IMR-90 (cell line): Measurements from ENCODE around the gene UBP1. TPM values are rescaled to one million over a fixed set of nuclear protein-coding genes. Genes with fewer than 3 reads are reported as not detected.

ENCODE experiments used
- ATAC-seq: fragments of 200-7000 bp; cut with Tn5 transposase; 2 replicates; pipeline ENCODE4 v1.9.1; 2020; ENCODE audit warnings: low read depth, mild to moderate bottlenecking, moderate library complexity
- BruUV-seq: library from RNA; stranded (reverse); fragments of 400-500 nt; replicated peaks from 2 replicates; lab custom pipeline; 2021; lab: Mats Ljungman, UMichigan
- CTCF ChIA-PET: fragments of 300-600 bp; formaldehyde crosslinking; extraction: SDS; loops from one replicate; lab custom pipeline; 2021; ENCODE audit warnings: antibody characterized with exemption; lab: Yijun Ruan, JAX
- POLR2A ChIA-PET: fragments of 300-600 bp; sonication (Branson Sonifier 250); formaldehyde crosslinking; loops from one replicate; lab custom pipeline; 2022; ENCODE audit warnings: antibody characterized with exemption; ENCODE audit not compliant: unreplicated experiment; lab: Charles Lee
- DNase-seq: peaks from one replicate; pipeline ENCODE4 v3.0.0; 2013
- H2AFZ ChIP-seq: replicated peaks from 2 replicates; pipeline ENCODE3; 2013; ENCODE audit warnings: low read length, mild to moderate bottlenecking; ENCODE audit not compliant: poor library complexity
- H2AK5ac ChIP-seq: 2 replicates; pipeline ENCODE4 v1.6.1; 2013; ENCODE audit warnings: low read depth, low read length, inconsistent platforms
- H2AK9ac ChIP-seq: replicated peaks from 2 replicates; pipeline ENCODE3; 2013; ENCODE audit warnings: mild to moderate bottlenecking, low read depth, low read length, moderate library complexity; ENCODE audit not compliant: poor library complexity
- H2BK120ac ChIP-seq: 2 replicates; pipeline ENCODE4 v1.6.1; 2013; ENCODE audit warnings: low read depth, low read length, inconsistent platforms
- H2BK15ac ChIP-seq: 3 replicates; pipeline ENCODE4 v1.6.1; 2013; ENCODE audit warnings: low read depth, low read length, inconsistent platforms
- H2BK20ac ChIP-seq: 2 replicates; pipeline ENCODE4 v1.6.1; 2013; ENCODE audit warnings: low read depth, mild to moderate bottlenecking, inconsistent platforms, low read length, moderate library complexity
- H2BK5ac ChIP-seq: 2 replicates; pipeline ENCODE4 v1.6.1; 2013; ENCODE audit warnings: mild to moderate bottlenecking, low read depth, low read length, inconsistent platforms; ENCODE audit not compliant: poor library complexity, severe bottlenecking
- H3K14ac ChIP-seq: replicated peaks from 2 replicates; pipeline ENCODE4 v1.6.1; 2013; ENCODE audit warnings: low read depth, low read length, inconsistent platforms
- H3K18ac ChIP-seq: 2 replicates; pipeline ENCODE4 v1.6.1; 2013; ENCODE audit warnings: low read depth, low read length, control low read depth
- H3K23ac ChIP-seq: 2 replicates; pipeline ENCODE4 v1.6.1; 2013; ENCODE audit warnings: low read depth, low read length, inconsistent platforms
- H3K27ac ChIP-seq: 2 replicates; pipeline ENCODE4 v1.5.1; 2013; ENCODE audit warnings: mild to moderate bottlenecking, control low read depth, low read length; ENCODE audit not compliant: insufficient read depth
- H3K27me3 ChIP-seq: 2 replicates; pipeline ENCODE4 v1.6.1; 2013; ENCODE audit warnings: low read length; ENCODE audit not compliant: control insufficient read depth, insufficient read depth
- H3K36me3 ChIP-seq: 2 replicates; pipeline ENCODE4 v1.6.1; 2013; ENCODE audit warnings: low read length, mixed read lengths; ENCODE audit not compliant: control insufficient read depth, insufficient read depth
- H3K4ac ChIP-seq: 2 replicates; pipeline ENCODE4 v1.6.1; 2013; ENCODE audit warnings: low read depth, low read length, inconsistent platforms
- H3K4me1 ChIP-seq: 2 replicates; pipeline ENCODE4 v1.6.1; 2013; ENCODE audit warnings: low read length, mixed read lengths; ENCODE audit not compliant: control insufficient read depth, insufficient read depth
- H3K4me2 ChIP-seq: 2 replicates; pipeline ENCODE4 v1.6.1; 2013; ENCODE audit warnings: low read depth, mild to moderate bottlenecking, control low read depth, low read length, moderate library complexity
- H3K4me3 ChIP-seq: 2 replicates; pipeline ENCODE4 v1.5.1; 2013; ENCODE audit warnings: low read depth, mild to moderate bottlenecking, control low read depth, low read length, moderate library complexity; ENCODE audit not compliant: insufficient read depth
- H3K56ac ChIP-seq: 2 replicates; pipeline ENCODE4 v1.6.1; 2013; ENCODE audit warnings: low read length, inconsistent platforms; ENCODE audit not compliant: insufficient read depth; ENCODE audit errors: extremely low read depth
- H3K79me1 ChIP-seq, 2 experiments: 2 replicates each; pipeline ENCODE4 v1.6.1; 2013; ENCODE audit warnings: low read length in 2 of 2, inconsistent platforms in 1 of 2, low read depth in 1 of 2
- H3K9ac ChIP-seq: 2 replicates; pipeline ENCODE4 v1.6.1; 2013; ENCODE audit warnings: low read depth, low read length, control low read depth
- H3K9me1 ChIP-seq: 2 replicates; pipeline ENCODE4 v1.6.1; 2013; ENCODE audit warnings: low read length, inconsistent platforms; ENCODE audit not compliant: insufficient read depth
- H3K9me3 ChIP-seq: 2 replicates; pipeline ENCODE4 v1.6.1; 2013; ENCODE audit warnings: low read length; ENCODE audit not compliant: control insufficient read depth, insufficient read depth
- H4K20me1 ChIP-seq: 2 replicates; pipeline ENCODE4 v1.6.1; 2013; ENCODE audit warnings: low read length, inconsistent platforms; ENCODE audit not compliant: insufficient read depth
- H4K5ac ChIP-seq: 2 replicates; pipeline ENCODE4 v1.6.1; 2013; ENCODE audit warnings: mild to moderate bottlenecking, low read depth, low read length, control low read depth
- H4K8ac ChIP-seq, 2 experiments: 2 replicates each; pipeline ENCODE4 v1.6.1; 2013; ENCODE audit warnings: low read depth in 2 of 2, low read length in 2 of 2, control low read depth in 1 of 2, inconsistent platforms in 1 of 2
- H4K91ac ChIP-seq: 2 replicates; pipeline ENCODE4 v1.6.1; 2013; ENCODE audit warnings: low read depth, low read length, inconsistent platforms; ENCODE audit not compliant: insufficient read depth
- BHLHE40 ChIP-seq: fragments of 150-350 bp; IDR thresholded peaks from 2 replicates; pipeline ENCODE4 v1.6.1; 2016; ENCODE audit warnings: mild to moderate bottlenecking, low read depth, low read length
- CEBPB ChIP-seq: IDR thresholded peaks from 2 replicates; pipeline ENCODE4 v1.6.1; 2012; ENCODE audit warnings: low read depth, low read length, improper control_type of control experiment
- CHD1 ChIP-seq: IDR thresholded peaks from 2 replicates; pipeline ENCODE4 v1.6.1; 2012; ENCODE audit warnings: low read depth, low read length, improper control_type of control experiment
- FOS ChIP-seq: fragments of 150-350 bp; IDR thresholded peaks from 2 replicates; pipeline ENCODE4 v1.6.1; 2016; ENCODE audit warnings: low read depth, low read length
- MAZ ChIP-seq: IDR thresholded peaks from 2 replicates; pipeline ENCODE4 v1.6.1; 2012; ENCODE audit warnings: low read depth, mild to moderate bottlenecking, low read length, improper control_type of control experiment, moderate library complexity, borderline replicate concordance
- MXI1 ChIP-seq: IDR thresholded peaks from 2 replicates; pipeline ENCODE4 v1.6.1; 2012; ENCODE audit warnings: low read depth, mild to moderate bottlenecking, low read length, moderate library complexity, borderline replicate concordance
- NFE2L2 ChIP-seq: fragments of 150-350 bp; IDR thresholded peaks from 2 replicates; pipeline ENCODE4 v1.6.1; 2016; ENCODE audit warnings: low read depth, mild to moderate bottlenecking, low read length
- POLR2A ChIP-seq: IDR thresholded peaks from 2 replicates; pipeline ENCODE4 v1.6.1; 2012; ENCODE audit warnings: mild to moderate bottlenecking, low read depth, low read length
- RAD21 ChIP-seq: IDR thresholded peaks from 2 replicates; pipeline ENCODE4 v1.6.1; 2012; ENCODE audit warnings: low read length, improper control_type of control experiment
- RCOR1 ChIP-seq: IDR thresholded peaks from 2 replicates; pipeline ENCODE4 v1.6.1; 2012; ENCODE audit warnings: mild to moderate bottlenecking, low read length, improper control_type of control experiment; ENCODE audit not compliant: insufficient replicate concordance
- RFX5 ChIP-seq: IDR thresholded peaks from 2 replicates; pipeline ENCODE4 v1.8.0; 2012; ENCODE audit warnings: low read depth, mild to moderate bottlenecking, low read length, moderate library complexity
- SMC3 ChIP-seq: fragments of 150-350 bp; IDR thresholded peaks from 2 replicates; pipeline ENCODE4 v1.6.1; 2016; ENCODE audit warnings: low read depth, mild to moderate bottlenecking, antibody characterized with exemption, low read length, moderate library complexity
- WGBS, 2 experiments: methylation state at CpG; one replicate each; pipeline versions ENCODE4 v1.1.5 to v1.1.7; 2013; ENCODE audit warnings: missing lambda C conversion rate in 2 of 2; ENCODE audit not compliant: insufficient read length in 1 of 2; ENCODE audit errors: extremely low coverage in 2 of 2; 5-methylcytosine and 5-hydroxymethylcytosine counted together
- dilution Hi-C: fragments of 300-500 bp; cut with HindIII; formaldehyde crosslinking; loops from one replicate; pipeline ENCODE4 v1.14.3; 2018; ENCODE audit warnings: low sequenced_read_pairs; ENCODE audit not compliant: unreplicated experiment
- in situ Hi-C: fragments of 300-500 bp; cut with MboI; formaldehyde crosslinking; loops from 3 replicates; pipeline ENCODE4 v1.14.3; 2019; ENCODE audit warnings: low sequenced_read_pairs, inconsistent platforms, mixed read lengths
- intact Hi-C: fragments of 100-400 bp; cut with micrococcal nuclease; formaldehyde crosslinking; loops from 2 replicates; pipeline ENCODE4 v1.10.0; 2022
- polyA plus RNA-seq, 3 experiments: library from polyadenylated mRNA; depleted of rRNA; stranded (reverse); fragments of >200 nt; gene quantifications; 2 replicates each; pipeline ENCODE4 v1.2.3, GENCODE V29; 2012; ENCODE audit warnings: low replicate concordance in 1 of 3
- total RNA-seq: library from RNA; depleted of rRNA; stranded (reverse); fragments of >200 nt; gene quantifications from 2 replicates; pipeline ENCODE4 v1.2.3, GENCODE V29; 2012
- TF ChIP-seq, protein P1 (sequence below): fragments of 150-350 bp; IDR thresholded peaks from 2 replicates; pipeline ENCODE4 v1.6.1; 2017; ENCODE audit warnings: mild to moderate bottlenecking, antibody characterized with exemption, low read length, low read depth
- TF ChIP-seq, protein P2 (sequence below): fragments of 150-350 bp; IDR thresholded peaks from 2 replicates; pipeline ENCODE4 v1.6.1; 2016; ENCODE audit warnings: low read depth, mild to moderate bottlenecking, low read length, moderate library complexity, borderline replicate concordance
- TF ChIP-seq, protein P3 (sequence below): conservative IDR thresholded peaks from 2 replicates; pipeline ENCODE4 v1.5.1; 2012; ENCODE audit warnings: mild to moderate bottlenecking, low read depth, low read length, improper control_type of control experiment

Gene UBP1
- total and polyA plus RNA-seq, 2 of the 4 experiments (the other 2 are of a cell fraction): 56.3 to 73.8 TPM

GRCh38 chr3:33442190-33442589 lies 2.0 kb upstream of the UBP1 start:
- peaks cover 6 to 18% of the 10 kb centered on the region in 2 experiments; a peak in 2 of 4 replicates for H3K79me1 ChIP-seq
- peaks cover under 1% of the 10 kb centered on the region for H3K4me1 ChIP-seq

More at GRCh38 chr3:33442190-33442589, 2.0 kb upstream of the UBP1 start:
- no peak overlapping the region for H3K4me3 ChIP-seq
- H3K14ac ChIP-seq: no peak overlapping the region
- H2BK15ac ChIP-seq: no peak overlapping the region
- no peak overlapping the region for H2AK5ac ChIP-seq
- peaks cover 19% of the 10 kb centered on the region for H4K20me1 ChIP-seq
- H3K23ac ChIP-seq: no peak overlapping the region
- ChIA-PET POLR2A (no interaction called here), CTCF (interaction anchor here (1.6 kb wide), 1 partner anchor 13 kb away, joined by 4 read pairs; no protein-coding TSS in a partner anchor)
- no peak overlapping the region for H3K4me2 ChIP-seq
- peak overlapping the region; percentile 78 to 86; a peak in 3 of 4 replicates for H4K8ac ChIP-seq
- H3K27me3 ChIP-seq: no peaks in the 10 kb centered on the region
- no peak overlapping the region for H2BK5ac ChIP-seq
- no peak overlapping the region for H3K9ac ChIP-seq
- no peak overlapping the region for H3K56ac ChIP-seq
- H3K9me3 ChIP-seq: no peaks in the 10 kb centered on the region
- no peak for DNase-seq
- H2BK20ac ChIP-seq: no peak overlapping the region
- peaks cover under 1% of the 10 kb centered on the region; the same call in 1 of the 2 replicates for H3K9me1 ChIP-seq
- TF ChIP-seq NFE2L2 (no peak), CHD1 (no peak), BHLHE40 (no peak), POLR2A (no peak), RAD21 (no peak), RFX5 (no peak), RCOR1 (no peak), CEBPB (no peak), MAZ (no peak), FOS (no peak), MXI1 (no peak), SMC3 (no peak)
- TF ChIP-seq, protein P1, sequence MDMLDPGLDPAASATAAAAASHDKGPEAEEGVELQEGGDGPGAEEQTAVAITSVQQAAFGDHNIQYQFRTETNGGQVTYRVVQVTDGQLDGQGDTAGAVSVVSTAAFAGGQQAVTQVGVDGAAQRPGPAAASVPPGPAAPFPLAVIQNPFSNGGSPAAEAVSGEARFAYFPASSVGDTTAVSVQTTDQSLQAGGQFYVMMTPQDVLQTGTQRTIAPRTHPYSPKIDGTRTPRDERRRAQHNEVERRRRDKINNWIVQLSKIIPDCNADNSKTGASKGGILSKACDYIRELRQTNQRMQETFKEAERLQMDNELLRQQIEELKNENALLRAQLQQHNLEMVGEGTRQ: no peak
- TF ChIP-seq, protein P2, sequence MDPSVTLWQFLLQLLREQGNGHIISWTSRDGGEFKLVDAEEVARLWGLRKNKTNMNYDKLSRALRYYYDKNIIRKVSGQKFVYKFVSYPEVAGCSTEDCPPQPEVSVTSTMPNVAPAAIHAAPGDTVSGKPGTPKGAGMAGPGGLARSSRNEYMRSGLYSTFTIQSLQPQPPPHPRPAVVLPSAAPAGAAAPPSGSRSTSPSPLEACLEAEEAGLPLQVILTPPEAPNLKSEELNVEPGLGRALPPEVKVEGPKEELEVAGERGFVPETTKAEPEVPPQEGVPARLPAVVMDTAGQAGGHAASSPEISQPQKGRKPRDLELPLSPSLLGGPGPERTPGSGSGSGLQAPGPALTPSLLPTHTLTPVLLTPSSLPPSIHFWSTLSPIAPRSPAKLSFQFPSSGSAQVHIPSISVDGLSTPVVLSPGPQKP: no peak
- TF ChIP-seq, protein P3, sequence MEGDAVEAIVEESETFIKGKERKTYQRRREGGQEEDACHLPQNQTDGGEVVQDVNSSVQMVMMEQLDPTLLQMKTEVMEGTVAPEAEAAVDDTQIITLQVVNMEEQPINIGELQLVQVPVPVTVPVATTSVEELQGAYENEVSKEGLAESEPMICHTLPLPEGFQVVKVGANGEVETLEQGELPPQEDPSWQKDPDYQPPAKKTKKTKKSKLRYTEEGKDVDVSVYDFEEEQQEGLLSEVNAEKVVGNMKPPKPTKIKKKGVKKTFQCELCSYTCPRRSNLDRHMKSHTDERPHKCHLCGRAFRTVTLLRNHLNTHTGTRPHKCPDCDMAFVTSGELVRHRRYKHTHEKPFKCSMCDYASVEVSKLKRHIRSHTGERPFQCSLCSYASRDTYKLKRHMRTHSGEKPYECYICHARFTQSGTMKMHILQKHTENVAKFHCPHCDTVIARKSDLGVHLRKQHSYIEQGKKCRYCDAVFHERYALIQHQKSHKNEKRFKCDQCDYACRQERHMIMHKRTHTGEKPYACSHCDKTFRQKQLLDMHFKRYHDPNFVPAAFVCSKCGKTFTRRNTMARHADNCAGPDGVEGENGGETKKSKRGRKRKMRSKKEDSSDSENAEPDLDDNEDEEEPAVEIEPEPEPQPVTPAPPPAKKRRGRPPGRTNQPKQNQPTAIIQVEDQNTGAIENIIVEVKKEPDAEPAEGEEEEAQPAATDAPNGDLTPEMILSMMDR: no peak
- no peak overlapping the region for H3K27ac ChIP-seq
- H4K5ac ChIP-seq: no peak overlapping the region
- intact Hi-C loops: no loop called here
- no TSS peak for BruUV-seq
- H2BK120ac ChIP-seq: no peak overlapping the region
- dilution Hi-C loops: no loop called here
- no peak overlapping the region for H3K4ac ChIP-seq
- H2AFZ ChIP-seq: no peak overlapping the region
- in situ Hi-C loops: no loop called here
- ATAC-seq: no peak
- no peaks in the 10 kb centered on the region for H3K36me3 ChIP-seq
- no peak overlapping the region for H3K18ac ChIP-seq
- no peak overlapping the region for H2AK9ac ChIP-seq
- H4K91ac ChIP-seq: no peak overlapping the region
- 100% methylated on average over 1 of the region's 4 CpGs; no CpG with 5 or more reads in 1 of the 2 experiments for WGBS, 2 experiments
